GM21423 (cell line): ENCODE results near the gene MICAL3.
"Not testable (repeated sequence)": the region's sequence is repeated elsewhere in the genome, so short reads cannot be mapped to it uniquely, and the experiment has no call there.

Experiments used
- ATAC-seq: cut with Tn5 transposase; IDR thresholded peaks from one replicate; pipeline ENCODE4 v1.9.1; 2021; ENCODE audit warnings: mild to moderate bottlenecking, moderate library complexity; ENCODE audit not compliant: unreplicated experiment

Gene MICAL3

DNA sequence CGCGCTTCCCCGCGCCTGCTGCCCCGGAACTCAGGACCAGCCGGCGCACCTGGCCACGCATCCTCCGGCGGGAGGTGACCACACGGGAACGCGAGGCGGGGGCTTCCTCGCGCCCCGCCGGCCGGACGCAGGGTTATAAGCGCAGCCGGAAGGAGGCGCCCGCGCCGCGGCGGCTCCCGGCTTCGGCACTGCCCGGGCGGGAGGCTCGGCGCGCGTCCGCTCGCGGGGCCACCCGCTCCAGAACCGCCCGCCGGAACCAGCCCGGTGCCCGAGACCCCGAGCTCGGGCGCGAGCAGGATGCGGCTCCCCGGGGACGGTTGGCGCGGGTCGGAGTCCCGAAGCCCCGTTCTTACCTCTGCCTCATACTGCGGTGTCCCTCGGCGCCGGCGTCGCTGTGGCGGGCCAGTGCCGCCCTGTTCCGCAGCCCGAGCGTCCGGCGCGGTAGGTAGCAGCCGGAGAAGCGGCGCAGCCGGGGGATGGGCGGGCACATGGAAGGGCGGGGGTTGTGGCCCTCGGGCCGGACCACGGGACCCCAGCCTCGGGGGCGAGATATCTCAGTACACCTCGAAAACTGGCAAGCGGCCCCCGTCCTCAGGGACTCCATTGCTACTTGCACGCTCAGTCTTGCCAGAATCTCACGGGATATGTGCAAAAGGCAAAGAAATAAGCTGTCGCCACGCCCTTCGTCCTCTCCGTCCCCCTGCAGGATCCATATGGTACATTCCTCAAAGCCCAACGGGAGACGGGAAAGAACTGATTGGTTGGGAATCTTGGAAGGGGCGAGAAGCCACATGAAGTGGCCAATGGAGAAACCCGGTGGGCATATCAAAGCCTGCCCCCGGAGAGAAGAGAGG is 23.1 kb downstream of the MICAL3 start:
- no peak for ATAC-seq

DNA sequence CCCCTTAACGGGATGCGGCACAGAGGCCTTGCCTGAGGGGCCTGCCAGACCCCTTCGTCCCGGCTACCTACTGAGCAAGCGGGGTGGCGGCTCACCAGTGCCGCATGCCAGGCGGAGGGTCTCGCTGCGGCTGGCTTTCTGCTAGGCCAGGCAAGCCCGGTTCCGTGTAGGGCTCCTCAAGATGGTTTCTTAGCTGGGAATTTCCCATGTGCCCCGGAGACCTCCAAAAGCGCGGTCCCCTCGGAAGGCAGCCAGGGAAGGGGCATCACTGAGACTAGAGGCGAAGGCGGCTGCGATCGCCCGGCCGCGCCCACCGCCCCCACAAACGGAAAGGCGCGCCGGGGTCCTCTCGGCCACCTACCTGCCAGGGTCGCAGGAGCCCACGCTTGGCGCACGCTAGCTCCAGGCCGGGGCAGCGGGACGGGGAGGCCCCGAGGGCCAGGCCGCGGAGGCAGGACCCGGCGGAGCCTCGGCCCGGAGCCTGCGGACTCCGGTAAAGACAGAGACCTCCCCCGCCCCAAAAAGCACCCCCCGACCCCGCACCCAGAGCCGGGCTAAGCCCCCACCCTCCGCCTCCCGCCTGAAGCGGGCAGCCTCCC is 23.8 kb downstream of the MICAL3 start:
- no peak for ATAC-seq

DNA sequence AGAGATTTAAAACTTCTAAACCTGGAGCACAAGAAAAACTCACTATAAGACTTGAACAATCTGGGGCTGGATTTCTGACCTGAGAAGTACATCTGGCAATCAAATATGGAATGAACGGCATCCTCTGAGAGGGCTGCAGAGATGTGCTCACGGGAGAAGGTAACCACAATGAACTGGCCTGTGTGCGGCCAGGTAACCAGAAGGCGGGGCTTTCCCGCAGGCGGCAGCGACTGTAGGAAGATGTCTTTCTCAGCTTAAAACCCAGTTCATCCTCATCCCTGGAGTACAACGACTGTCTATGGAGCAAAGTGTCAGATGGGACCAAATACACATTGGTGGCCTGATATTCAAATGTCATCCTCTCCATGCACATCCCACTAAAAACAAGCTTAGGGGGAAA is 24.5 kb downstream of the MICAL3 start:
- ATAC-seq, result no peak

DNA sequence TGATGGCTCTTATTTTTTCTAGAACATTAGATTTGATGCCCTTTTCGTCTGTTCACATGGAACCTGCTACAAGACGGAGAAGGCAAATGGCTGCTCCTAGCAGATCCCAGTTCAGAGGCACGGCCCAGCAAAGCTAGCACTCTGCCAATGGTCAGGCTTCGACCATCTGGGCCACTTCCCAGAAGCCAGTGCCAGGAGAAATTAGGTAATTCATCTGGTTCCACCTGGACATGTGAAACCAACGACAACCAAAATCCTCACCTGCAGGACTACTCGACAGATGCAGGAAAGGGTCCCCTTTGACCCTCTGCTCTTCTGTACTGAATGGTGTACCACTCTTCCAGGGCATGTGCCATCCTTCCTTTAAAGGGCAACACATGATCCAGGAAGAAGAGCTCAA is 25.4 kb downstream of the MICAL3 start:
- ATAC-seq, result no peak

DNA sequence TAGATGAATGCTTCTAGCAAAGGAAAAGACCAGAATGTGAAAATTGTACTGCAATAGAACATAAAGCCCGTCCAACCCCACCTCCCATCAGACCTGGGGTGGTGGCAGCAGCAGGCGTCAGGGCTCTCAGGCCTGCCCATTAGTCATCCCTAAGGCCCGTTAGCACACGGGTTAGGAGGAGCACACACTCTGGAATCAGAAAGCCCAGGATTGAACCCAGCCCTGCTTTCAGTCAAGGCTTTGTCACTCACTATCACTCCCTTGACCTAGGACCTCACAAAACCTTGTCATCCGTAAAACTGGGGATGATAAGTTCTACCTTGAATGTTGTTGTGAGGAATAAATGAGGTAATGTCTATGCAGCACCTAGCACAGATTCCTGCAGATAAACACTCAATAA is 26.9 kb downstream of the MICAL3 start:
- ATAC-seq, result no peak

DNA sequence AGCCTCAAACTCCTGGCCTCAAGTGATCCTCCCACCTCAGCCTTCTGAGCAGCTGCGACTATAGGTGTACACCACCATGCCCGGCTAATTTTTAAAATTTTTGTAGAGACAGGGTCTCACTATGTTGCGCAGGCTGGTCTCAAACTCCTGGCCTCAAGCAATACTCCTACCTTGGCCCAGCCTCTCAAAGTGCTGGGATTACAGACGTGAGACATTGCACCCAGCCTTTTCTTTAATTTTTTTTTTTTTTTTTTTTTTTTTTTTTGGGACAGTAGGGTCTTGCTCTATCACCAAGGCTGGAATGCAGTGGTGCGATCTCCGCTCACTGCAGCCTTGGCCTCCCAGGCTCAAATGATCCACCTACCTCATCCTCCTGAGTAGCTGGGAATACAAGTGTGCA is 29.1 kb downstream of the MICAL3 start:
- ATAC-seq, result not testable (repeated sequence)

DNA sequence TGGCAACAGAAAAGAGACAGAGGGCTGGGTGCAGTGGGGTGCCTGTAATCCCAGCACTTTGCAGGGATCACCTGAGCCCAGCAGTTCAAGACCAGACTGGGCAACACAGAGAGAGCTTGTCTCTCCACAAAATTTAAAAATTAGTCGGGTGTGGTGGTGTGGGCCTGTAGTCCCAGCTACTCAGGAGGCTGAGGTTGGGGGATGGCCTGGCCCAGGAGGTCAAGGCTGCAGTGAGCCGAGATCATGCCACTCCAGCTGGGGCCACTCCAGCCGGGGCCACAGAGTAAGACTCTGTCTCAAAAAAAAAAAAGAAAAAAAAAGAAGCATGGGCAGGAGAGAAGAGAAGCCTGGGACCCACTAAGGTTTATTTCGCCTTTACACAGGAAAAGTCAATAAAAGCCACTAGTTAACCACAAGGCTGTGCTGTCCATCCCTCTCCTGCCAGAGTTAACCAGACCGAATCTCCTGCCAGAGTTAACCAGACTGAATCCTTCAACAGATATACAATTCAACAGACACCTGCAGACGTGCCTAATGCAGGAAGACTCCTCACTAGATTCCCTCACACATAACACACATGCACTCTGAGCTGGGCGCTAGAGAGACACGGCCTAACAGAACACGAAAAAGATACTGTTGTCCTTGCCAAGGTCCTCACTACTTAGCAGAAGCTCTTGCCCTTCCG is 29.8 kb downstream of the MICAL3 start:
- ATAC-seq, result no peak

DNA sequence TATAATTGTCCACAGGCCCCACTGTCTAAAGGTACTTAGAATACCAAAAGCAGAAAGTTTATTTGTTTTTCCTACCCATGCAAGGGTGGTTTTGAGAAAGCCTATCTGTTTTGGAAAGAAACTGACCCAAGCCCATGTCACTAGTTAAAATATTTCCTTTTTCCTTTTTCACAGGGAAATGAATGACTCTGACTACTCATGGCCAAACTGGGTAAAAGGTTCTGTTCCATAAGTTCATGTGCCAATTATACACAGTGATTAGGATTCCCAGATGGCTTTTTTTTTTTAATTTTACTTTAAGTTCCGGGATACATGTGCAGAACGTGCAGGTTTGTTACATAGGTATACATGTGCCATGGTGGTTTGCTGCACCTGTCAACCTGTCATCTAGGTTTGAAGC is 31.4 kb downstream of the MICAL3 start:
- ATAC-seq, result not testable (repeated sequence)

DNA sequence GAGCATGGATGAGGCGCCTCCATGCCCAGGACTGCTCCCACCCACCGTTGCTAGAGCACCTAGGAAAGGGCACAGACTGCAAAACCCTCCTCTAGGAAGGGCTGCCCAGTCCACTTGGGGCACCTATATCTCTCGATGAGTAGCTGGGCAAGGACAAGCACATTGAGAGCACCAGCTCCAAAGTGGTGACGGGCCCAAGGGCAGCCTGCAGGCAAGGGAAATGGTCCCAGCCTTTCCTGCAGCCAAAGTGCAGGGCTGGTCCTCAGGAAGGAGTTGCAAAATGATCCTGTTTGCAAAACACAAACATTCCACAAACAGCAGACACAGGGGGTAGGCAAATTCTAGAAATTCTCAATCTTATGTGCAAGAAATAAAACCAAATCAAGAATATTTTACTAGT is 32.4 kb downstream of the MICAL3 start:
- ATAC-seq, result not testable (repeated sequence)

DNA sequence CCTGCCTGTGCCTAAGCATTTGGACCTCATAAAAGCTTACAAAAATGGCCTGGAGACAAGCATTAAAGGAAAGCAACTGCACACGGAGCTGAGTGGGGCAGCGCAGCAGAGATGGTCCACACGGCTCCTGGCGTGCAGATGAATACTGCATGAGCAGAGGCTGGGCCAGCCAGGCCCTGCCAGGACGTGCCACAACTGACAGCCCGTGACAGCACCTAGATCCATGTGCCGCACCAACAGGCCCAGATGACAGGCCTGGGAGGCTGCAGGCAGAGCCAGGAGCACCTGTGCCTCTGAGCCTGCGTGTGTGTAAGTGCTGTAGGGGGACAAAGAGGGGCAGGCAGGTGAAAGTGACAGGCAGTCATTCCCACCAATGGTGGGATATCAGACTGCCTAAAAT is 33.4 kb downstream of the MICAL3 start:
- ATAC-seq, result no peak

DNA sequence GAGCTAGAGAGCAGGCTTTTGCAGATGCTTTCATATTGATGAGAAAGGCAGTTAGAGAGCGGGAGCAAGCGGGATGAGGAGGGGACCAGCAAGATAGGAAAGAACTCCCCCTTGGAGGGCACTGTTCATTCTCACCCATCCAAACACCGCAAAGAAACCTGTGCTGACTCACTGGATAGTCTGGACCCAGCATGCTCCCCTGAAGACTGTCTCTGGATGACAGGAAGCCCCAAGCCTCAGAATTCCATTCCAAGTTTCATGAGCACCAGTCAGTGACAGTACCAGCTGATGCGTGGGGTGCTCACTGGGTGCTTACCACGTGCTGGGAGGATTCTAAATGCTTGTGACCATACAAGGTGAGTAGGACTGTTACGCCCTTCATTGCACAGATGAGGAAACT is 34.2 kb downstream of the MICAL3 start:
- ATAC-seq, result no peak

DNA sequence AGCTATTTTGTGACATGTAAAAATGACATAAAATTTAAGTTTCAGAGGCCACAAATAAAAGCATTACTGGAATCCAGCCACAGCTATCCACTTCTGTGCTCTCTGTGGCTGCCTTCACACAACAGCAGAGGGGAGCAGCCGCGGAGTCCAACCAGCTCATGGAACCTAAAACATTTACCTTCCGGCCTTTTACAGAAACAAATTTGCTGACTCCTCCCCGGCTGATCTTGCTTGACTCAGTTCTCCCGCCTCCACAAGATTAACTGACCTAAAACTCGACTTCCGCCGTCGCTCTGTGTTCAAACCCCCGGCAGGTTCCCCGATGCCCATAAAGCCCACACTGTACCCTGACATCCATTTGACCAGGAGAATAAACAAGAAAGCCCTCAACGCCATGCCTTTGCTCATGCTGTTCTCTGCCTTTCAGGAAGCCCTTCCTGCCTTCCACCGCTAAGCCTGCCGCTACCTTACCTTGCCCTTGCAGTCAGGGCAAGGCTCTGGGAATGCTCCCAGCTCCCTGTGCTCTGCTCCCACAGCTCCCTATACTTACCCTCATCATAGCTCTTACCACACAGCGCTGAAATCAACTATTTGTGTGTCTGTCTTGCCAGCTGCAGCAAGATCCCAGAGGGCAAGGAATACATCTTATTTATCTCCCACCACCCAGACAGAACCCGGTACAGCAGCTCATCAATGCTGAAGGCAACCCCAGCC is 35.4 kb downstream of the MICAL3 start:
- ATAC-seq, result no peak

DNA sequence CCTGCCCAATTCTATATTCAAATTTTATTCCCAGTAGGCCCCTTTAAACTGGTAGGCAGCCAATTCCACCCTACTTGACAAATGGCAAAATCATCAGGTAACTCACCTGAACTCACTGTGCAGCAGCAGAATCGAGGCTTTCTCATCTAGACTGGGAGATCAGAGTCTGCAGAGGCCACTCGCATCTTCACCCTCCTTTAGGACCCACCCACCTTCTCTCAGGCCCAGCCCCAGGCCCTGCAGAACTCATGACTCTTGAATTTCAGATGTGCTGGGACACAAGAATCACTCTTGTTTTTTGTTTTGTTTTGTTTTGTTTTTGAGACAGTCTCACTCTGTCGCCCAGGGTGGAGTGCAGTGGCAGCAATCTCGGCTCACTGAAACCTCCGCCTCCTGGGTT is 38.8 kb downstream of the MICAL3 start:
- no peak for ATAC-seq

DNA sequence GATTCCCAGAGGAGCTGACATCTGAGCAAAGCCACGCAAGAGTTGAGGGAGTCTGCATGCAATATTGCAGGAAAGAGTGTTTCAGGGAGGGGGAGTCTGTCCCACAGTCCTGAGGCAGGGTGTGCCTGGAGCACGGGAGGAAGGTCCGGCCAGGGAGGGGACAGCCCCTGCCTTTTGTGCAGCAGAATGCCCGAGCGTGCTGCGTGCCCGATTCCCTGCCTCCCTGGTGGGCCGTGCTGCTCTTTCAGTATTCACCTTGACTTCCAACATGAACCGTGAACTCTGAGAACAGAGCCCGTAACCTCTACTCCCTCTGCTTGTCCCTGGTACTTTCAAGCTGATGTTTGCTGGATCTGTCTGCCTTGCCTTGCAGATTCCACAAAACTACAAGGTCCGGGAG is 39.3 kb downstream of the MICAL3 start:
- ATAC-seq, result not testable (repeated sequence)

DNA sequence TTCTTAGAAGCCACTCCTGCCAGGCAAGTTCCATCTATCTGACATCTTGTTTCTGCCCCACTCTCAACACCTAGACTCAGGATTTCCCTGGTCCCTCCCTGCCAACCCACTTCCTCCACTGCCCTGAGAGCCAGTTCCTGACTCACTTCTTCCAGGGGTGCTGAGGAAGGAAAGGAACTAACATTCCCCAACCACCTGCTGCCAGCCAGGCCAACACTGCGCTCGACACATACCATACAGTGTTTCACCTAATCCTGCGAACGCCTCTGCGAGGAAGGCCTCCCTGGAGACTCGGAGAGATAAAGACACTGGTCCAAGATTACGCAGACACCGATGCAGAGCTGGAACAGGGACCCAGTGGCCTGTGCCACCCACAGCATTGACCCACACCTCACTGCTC is 40.2 kb downstream of the MICAL3 start:
- no peak for ATAC-seq

DNA sequence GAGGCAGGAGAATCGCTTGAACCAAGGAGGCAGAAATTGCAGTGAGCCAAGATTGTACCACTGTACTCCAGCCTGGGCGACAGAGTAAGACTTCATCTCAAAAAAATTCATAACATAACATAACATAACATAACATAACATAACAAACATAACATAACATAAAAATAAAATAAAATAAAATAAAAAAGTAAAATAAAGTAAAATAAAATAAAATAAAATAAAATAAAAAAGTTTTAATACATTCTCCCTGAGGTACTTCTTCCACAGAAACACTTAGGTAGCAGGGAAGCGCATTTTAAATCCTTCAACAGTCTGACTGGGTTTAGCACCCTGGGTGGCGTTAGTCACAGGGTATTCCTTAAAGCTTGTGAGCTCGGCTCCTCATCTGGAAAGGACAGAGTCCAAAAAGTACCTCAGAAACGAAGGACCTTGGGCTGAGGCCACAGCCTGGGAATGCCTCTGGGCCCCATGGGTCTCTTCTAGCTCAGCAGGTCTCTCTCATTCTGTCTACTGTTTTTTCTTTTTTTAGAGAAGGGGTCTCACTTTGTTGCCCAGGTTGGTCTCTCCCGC is 41.7 kb downstream of the MICAL3 start:
- ATAC-seq, result no peak

DNA sequence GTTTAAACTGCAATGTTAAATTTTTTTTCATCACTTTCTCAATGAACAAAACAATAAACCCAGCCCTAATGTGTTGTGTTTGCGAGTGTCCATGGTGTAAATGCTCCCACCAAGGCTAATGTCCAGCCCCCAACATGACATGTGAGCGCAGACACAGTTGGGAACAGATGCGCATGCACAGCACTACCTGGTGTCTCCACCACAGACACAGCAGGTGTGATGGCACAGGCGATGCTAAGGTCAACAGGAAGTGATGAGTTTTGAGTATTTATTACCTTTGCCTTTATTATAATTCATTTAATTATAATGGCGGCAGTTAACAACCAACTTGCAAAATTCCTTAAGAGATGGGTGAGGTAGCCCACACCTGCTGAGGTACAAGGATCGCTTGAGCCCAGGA is 42.9 kb downstream of the MICAL3 start:
- no peak for ATAC-seq

DNA sequence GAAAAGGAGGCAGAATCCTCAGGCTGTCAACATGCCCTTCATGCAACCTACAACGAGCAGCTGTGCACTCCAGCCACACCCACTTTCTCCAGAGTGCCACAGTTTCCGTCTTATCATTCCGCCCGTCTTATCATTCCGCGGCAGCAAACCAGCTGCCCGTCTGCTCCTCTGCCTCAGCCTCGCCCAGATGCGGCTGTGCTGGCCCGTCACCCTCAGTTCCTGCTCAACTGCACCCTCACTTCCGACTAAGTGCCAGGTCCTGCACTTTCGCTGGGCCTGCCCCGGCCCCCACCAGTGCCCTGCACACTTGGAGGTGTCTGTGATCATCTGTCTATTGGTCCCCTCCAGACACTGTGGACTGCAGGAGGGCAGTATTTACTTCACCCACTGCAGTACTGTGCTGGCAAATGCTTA is 43.7 kb downstream of the MICAL3 start:
- no peak for ATAC-seq

DNA sequence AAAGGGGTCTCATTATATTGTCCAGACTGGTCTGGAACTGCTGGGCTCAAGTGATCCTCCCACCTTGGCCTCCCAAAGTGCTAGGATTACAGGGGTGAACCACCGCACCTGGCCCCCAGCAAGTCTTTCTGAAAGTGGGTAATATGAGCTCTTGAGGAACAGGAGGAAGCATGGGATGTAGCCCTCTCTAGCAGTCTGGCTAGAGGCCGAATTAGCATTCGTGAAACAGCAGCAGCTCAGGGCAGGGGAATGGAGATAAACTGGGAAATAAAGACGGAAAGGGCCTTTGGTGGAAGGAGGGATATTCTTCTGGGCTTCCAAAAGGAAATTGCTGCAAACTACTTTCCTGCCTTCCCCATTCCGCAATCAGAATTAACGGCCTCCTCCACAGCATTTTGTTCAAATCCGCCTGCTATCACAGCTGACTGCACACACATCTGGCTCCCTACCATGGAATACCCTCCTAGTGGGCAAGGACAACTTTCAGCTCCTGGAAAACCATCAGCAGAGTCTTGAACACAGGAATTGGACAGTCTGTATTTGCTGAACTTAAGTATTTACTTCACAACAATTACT is 44.3 kb downstream of the MICAL3 start:
- ATAC-seq, result no peak

DNA sequence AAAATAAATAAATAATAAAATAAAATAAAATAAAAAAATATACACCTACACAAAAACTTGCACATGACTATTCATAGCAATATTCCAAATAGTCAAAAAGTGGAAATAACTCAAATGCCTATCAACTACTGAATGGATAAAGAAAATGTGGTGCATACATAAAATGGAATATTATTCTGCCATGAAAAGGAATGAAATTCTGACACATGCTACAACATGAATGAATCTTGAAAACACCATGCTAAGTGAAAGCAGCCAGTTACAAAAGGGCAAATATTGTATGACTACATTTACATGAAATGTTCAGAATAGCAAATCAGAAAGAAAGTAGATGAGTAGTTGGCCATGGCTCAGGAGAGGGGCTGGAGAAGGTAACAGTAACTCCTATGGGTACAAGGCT is 46.3 kb downstream of the MICAL3 start:
- ATAC-seq, result no peak

DNA sequence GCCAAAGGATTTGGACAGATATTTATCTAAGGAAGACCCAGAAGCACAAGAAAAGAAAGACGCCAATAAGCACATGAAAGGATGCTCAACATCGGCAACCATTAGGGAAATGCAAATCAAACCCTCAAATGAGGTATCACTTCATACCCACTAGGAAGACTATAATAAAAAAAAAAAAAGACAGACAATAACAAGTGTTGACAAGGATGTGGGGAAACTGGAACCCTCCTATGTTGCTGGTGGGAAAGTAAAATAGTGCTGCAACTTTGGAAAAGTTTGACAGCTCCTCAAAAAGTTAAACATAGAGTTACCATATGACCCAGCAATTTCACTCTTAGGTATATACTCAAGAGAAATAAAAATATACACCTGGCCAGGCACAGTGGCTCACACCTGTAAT is 47.0 kb downstream of the MICAL3 start:
- no peak for ATAC-seq
